Measurements from ENCODE around the gene LPAR2.
"Not testable (repeated sequence)": the region's sequence is repeated elsewhere in the genome, so short reads cannot be mapped to it uniquely, and the experiment has no call there.

Gene LPAR2

DNA sequence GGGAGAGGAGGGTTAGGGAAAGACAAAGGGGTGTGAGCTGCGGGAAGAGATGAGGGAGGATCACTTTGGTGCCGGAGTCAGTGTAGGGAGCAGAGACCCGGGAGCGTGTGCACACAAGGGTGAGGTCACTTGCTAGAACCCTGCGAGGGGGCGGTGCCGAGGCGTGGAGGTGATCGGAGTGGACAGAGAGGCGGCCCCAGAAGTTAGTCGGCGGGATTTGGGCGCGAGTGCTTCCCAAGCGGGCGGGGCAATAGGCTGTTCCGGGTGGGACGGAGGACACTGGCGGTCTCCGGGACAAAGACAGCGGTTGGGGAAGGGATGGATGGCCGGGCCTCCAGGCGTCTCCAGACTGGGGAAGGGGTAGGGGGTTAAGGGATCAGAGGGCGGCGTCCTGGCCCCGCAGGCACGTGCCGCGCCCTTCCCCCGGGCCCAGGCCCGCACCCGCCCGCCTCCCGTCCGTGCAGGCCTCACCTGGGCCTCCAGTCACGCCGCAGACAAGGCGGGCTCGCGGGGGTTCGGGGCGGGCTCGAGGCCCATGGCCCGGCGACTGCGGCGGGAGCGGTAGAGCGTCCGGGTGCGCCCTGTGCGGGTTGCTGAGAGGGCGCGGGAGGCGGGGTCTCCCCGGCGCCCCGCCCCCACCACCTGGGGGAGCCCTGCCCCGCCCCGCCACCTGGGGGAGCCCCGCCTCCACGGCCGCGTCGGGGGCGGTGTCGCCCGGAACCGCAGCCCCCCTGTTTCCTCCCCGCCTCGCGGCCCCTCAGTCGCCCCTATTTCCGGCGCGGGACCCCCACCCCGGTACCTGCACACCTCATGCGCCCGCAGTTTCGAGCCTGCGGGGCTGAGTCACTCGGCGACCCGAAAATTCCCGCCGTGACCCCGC, at the start of gene LPAR2:
Gene LPAR2 (minus strand): TSS at position 600 of the 880 bp plus-strand sequence. CDS start 945 bp downstream, outside the sequence.
- peak; percentile 51 for DNase-seq

DNA sequence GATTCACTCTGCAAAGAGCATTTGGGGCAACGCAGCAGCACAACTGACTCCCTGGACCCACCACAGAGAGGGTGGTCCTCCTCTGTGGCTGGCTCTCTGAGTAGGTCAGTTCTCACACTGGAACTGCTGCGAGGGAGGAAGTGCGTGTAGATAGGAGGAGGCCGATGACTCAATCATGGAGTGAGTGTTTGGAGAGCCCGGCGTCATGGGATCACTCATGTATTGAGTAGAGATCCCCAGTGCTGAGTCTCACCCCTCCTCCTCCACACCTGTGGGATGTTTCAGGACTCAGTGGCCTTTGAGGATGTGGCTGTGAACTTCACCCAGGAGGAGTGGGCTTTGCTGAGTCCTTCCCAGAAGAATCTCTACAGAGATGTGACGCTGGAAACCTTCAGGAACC, 49.6 kb upstream of the LPAR2 start:
- no peak for DNase-seq

DNA sequence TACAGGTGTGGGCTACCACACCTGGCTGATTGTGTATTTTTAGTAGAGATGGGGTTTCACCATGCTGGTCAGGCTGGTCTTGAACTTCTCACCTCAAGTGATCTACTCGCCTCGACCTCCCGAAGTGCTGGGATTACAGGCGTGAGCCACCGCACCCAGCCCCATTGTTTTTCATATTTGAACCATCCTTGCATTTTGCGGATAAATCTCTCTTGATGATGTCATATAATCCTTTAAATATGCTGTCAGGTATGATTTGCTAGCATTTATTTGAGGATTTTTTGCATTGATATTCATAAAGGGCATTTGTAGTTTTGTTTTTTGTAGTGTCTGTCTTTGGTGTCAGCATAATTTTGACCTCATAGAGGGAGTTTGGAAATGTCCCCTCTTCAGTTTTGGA, 46.3 kb upstream of the LPAR2 start:
- DNase-seq = no peak

DNA sequence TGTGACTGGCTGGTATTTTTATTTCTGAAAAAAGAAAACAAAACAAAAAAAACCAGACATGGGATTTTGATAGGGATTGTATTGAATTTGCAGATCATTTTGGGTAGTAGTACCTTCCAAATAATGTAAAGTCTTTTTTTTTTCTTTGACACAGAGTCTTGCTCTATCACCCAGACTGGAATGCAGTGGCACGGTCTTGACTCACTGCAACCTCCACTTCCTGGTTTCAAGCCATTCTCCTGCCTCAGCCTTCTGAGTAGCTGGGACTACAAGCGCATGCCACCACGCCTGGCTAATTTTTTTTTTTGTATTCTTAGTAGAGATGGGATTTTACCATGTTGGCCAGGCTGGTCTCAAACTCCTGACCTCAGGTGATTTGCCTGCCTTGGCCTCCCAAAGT, 44.8 kb upstream of the LPAR2 start:
- no peak for DNase-seq

DNA sequence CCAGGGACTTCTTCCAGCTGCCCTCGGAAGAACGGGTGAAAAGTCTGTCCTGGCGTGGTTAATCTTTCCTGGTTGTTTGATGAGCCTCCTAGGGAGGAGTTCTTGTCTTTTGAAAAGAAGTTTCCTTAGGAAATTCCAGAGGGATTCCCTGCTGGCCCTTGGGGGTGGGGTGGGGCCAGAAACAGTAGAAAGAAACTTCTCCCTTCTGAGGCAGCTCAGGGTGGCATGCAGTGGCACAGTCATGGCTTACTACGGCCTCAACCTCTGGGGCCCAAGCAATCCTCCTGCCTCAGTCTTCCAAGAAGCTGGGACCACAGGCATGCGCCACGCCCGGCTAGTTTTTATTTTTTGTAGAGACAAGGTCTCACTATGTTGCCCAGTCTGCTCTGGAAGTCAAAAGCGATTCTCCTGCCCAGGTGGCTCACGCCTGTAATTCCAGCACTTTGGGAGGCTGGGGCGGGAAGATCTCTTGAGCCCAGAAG, 42.1 kb upstream of the LPAR2 start:
- DNase-seq = no peak

DNA sequence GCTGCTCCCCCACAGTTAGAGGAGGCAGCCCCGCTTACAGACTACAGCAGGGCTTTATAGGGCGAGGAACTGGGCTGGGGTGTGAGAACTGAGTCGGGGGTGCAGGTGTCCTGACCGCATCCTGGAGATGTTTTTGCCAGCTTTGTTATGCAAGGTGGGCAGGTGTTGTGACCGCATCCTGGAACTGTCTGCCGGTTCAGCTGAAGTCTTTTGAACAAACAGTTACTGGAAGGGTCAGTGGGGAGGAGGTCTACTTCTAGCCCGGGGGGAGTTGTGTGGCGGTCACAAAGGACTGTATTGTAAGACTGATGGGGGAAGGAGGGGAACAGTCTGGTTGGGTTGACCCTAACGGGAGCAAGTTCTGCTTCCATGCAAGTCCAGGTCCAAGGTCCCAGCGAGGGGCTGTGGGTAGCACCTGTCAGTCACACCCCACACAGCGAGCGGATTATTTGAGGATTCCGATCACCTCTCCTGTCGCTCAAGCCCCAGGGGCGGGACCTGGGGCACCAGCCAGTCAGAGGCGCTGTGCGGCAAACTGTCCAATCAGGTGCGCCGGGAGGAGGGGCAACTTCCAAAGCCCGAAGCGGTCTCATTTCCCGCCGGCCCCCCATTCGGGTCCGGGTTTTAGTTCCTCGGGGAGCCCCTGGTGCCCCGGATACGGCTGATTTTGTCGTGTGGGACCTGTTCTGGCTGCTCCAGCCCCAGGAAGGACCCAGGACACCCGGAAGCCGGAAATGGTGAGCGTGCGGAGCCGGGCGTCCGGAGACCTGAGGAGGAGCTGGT, 40.4 kb upstream of the LPAR2 start, which contains the start of gene ZNF101:
Gene ZNF101 (plus strand): TSS at position 610 of the 783 bp plus-strand sequence. CDS start 125 bp downstream, at position 735.
- DNase-seq = peak; percentile 90

DNA sequence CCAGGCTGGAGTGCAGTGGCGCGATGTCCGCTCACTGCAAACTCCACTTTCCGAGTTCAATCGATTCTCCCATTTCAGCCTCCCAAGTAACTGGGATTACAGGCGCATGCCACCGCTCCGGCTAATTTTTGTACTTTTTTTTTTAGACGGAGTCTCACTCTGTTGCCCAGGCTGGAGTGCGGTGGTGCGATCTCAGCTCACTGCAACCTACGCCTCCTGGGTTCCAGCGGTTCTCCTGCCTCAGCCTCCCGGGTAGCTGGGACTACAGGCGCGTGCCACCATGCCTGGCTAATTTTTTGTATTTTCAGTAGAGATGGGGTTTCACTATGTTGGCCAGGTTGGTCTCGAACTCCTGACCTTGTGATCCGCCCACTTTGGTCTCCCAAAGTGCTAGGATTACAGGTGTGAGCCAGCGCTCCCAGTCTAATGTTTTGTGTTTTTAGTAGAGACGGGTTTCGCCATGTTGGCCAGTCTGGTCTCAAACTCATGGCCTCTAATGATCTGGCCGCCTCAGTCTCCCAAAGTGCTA, 37.5 kb upstream of the LPAR2 start:
- not testable (repeated sequence) for DNase-seq

DNA sequence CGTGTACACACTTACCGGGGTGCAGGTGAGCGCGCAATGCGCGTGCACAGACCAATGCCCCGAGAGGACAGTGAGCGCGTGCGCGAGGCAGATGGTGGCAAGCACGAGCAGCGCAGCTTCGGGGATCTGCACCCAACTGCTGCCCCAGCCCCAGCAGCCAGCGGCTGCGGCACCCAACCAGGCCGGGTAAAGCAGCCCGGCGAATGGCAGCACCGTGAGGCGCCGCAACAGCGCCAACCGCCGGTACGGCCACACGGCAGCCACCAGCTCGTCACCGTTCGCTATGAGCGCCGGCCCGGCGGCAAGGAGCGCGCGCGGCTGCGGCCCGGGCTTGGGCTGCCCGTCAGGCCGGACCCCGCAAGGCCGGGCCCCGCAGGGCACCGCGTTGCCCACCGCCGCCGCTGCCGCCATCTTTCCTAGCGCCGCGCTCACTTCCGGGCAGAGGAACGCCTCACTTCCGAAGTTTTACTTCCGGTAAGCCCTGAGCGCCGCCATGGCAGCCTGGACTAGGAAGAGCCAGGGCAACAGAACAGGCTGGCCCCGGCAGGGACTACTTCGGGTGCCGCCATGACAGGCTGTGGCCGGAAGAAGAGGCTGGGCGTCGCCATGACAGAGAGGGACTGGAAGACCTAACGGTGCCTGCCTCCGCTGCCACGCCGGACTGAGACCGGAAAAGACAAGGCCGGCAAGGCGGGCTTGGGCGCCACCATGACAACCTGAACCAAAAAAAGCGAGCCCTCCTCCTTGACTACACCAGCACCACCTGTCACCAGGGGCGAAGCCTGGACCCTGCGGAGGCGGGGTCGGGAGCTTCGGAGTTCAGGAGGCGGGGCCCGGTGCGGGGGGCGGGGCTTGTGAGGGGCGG, 35.5 kb upstream of the LPAR2 start, which contains the start of gene ATP13A1:
Gene ATP13A1 (minus strand): TSS at position 421 of the 865 bp plus-strand sequence. CDS start 10 bp downstream, at position 411.
- peak; percentile 98 for DNase-seq

DNA sequence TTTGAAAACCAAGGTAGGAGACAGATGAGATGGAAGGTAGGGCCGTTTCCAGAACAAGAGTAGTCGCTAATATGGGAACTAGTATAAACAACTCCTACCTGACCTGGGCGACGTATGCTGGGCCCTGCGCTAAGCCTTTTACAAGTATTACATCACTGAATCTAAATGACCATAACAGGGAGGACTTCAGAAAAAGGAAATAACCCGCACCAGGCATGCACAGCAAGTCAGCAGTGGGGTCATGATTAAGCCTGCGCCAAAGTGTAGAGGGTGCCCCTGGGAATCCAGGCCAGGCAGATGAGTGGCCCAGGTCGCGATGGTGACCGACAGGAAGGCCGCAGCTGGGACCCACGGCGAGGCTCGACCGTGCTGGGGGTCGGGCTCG, 34.8 kb upstream of the LPAR2 start:
- no peak for DNase-seq

DNA sequence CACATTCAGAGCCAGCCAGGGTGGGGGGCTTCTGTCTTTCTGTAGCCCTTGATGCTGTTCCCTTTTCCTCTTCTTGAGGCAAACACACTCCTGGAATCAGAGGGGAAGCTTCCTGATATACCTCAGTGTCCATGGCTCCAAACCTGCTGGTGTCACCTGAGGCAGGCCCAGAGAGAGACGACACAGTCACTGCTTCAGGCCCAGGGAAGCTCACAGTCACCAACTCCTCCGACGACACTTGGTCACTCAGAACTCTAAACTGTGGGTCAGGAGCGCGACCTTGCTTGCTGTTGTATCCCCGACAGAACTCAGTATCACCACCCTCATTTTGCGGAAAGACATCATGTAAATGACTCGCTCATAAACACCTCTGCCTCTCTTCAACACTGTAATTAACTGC, 34.3 kb upstream of the LPAR2 start:
- no peak for DNase-seq

DNA sequence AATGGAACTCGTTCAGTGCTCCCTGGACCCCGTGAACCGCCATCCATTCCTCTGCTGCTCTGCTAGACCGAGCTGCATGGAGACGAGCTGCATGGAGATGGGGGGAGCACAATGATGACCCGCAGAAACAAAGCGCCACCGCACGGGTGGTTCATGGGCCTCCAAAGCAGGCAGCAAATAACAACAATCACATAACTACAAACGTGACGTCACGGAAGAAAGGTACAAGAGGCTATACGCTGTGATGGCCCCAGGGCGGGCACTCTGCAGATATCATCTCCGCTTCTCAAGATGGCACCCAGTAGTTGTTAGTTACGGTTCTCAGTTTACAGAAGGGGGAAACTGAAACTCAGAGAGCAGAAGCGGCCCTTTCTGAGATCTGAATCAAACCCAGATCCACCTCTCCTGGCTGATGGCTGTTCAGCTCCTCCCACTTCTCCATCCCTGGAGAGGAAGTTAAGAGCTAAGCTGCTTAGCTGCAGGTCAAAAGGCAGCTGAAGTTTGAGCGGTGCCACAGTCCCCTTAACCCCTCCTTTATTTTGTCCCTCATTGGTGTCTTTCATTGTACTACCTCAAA, 33.7 kb upstream of the LPAR2 start:
- no peak for DNase-seq

DNA sequence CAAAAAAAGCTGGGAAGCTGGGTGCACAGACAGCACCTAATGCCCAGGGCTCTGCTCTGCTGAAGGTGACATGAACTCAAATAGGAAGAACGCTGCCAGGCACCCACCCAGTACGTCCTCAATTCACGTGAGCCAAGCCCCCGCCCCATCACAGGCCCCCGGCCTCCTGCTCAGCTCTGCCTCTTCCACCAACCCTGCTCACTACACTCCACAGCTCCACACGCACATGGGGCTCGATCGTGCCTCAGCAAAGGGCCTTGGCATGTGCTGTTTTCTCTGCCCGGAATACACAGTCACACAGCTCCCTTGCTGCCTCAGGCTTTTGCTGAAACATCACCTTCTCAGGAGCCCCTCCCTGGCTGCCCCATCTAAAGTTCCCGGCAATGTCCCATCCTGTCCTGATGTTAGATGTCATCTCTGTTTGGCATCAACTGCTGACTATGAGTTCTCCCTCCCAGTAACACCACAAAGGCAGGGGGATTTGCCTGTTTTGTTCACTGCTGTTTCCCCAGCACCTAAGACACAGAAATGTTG, 33.2 kb upstream of the LPAR2 start:
- no peak for DNase-seq

DNA sequence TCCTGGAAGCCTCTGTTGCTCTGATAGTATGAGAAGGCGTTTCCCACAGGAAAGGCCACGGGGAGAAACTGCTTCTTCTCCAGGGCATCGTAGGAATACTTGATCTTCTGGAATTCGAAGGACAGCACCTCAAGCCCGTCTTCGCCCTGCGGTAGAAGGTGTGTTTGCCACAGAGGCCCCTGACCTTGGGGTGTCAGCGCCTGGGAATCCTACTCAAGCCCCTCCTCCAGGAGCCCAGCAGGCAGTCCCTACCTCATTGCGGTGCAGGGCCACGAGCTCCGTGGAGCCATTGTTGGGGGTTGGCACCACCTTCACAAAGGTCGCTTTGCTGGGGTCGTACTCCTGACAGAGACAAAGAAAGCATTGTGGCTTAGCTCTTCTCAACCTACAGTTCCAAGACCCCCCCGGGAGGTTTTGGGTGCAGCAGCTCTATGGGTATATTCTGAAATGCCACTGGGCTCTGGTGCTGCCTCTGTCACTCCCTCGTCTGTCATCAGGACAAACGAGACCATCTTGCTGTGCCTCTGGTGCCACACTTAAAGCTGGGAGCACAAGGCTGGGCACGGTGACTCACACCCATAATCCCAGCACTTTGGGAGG, 31.7 kb upstream of the LPAR2 start:
- no peak for DNase-seq

DNA sequence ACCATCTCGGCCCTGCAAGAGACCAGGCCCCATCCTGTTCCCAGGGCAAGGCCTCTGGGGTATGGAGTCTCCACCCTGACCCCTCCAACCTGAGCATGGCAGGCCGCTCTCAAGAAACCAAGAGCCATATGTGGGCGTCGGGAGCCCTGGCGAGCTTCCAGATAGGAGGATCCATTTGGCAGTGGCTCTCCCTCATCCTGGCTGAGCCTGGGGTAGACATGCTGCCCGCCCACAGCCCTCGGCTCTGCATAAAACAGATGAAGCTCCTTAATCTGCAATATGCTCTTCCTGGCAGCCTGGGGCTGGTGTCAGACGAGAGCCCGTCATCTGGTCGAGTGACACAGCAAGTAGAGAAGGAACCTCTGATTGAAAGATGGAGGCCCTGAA, 29.4 kb upstream of the LPAR2 start:
- peak; percentile 95 for DNase-seq

DNA sequence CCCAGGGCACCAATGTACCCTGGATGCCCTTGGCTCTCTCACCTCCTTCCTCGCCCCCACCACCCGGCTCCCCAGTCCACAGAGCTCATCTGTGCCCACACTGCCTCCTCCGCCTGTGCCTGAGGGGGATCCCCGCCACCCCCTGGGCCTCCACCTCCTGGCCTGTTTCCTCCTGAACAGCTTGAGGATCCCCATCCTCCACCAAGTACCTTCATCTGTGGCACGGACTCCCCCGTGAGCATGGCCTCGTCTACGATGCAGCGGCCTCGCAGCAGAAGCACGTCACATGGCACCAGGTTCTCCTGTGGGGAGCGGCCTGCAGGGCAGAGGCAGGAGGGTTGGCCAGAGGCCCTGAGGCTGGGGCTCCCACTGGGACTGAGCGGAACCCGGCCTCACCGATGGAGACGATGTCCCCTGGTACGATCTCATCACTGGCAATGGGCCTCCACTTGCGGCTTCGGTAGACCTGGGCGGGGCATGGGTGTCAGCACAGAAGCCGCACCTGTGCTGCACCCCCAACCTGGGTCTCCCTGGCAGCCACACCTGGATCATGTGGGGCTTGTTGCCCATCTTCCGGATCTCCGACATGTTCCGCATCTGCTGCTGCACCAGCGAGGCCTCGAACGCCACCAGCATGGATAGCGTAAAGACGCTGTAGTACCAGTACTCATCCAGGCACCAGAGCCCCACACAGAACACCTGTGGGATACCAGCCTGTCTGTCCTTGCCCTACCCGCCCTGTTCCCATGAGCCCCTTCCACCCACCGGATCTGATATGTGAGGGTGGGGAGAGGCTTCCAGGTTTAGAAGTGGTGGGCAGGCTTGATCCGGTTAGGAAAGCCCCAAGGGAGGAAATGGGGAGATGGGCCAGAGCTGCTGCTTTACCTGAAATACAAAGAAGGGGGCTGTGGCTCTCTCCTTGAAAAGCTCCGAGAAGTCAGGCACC, 28.7 kb upstream of the LPAR2 start:
- no peak for DNase-seq

DNA sequence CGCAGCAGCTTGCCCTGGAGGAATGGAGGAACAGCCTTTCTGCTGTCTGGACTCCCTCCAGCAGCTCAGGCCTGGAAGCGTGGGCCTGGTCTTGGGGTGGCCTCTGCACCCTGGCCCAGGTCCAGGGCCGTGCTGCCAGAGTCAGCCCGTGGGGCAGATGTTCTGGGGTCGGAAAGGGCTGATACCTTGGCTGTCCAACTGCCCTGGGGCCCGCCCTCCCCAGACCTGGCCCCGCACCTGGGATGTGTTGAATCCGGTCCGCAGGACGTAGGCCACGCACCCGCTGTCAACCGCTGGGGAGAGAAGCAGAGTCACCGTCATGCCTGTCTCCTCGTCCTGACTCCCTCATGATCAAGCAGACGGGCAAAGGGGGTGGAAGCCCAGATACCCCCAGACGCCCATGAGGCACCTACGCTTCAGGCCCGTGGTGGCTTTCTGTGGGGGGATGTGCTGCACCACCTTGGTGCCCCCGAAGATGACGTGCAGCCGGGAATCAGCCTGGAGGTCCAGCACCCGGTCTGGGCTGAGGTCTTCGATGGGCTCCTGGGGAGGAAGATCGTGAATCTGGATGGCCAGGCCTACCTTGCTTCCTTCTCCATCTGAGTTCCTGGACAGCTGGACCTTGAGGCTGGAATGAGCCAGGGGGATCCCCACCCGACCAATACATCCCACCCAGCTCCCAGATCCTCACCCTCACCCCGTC, 27.8 kb upstream of the LPAR2 start:
- DNase-seq = no peak

DNA sequence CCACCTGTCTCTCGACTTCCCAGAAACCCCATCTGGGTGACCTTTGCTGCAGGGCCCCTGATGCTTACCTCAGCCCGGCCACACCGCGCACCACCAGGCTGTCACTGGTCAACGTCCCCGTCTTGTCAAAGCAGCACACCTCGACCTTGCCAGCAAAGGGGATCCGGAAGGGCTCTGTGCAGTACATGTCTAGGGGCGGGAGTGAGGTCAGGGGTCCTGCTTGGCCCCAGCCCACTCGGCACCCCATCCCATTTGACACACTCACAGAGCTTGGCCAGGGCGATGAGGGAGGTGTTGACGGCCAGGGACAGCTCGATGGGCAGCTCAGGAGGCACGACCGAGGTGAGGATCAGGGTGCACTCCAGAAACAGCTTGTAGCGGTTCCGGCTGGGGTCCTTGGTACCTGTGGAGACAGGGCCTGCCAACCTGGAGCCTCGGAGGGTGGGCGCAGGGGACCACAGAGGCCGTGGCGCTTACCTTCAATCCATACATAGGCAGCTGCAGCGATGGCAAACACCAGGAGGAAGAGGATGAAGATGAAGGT, 27.1 kb upstream of the LPAR2 start:
- no peak for DNase-seq

DNA sequence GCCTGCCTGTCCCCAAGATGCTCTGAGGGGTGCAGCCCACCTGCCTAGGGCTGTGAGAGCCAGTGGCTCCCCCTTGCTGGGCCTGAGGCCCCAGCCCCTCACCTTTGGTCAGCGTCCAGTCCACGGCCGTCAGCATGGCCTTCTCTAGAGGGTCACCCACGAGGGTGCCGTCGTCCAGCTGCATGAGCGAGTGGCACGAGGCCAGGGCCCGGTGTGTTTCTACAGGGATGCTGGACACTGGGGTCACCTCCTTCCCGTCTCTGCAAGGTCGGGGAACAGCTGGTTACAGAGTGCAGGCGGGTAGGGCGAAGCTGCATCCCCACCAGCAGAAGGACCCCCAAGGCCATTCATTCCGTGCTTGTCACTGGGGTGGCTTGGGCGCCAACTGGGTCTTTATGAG, 26.4 kb upstream of the LPAR2 start:
- no peak for DNase-seq

DNA sequence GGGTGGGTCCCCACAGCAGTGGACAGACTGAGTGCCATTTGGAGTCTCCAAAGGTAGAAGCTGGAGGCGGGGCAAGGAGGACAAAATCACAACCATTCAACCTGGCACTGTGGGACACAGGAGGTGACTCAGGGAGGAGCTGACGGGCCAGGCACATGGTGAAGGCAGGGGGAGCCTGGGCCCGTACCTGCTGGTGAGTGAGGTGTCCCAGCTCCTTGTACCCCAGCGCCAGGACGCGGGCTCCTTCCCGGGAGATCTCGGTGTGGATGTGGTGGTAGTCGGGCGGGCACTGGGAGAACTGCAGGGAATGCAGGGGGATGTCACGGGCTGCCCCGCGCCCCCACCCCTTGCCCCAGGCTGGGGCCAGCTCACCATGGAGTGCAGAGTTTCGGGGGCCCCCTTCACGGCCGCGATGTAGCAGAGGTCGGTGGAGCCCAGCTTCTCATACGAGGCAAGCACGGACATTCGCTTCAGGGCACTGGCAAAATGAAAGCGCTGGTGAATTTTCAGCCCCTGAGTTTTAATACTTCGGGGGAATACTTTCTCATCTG, 25.7 kb upstream of the LPAR2 start:
- DNase-seq = no peak
